ENCODE results near the gene FOXN1.
A peak's percentile ranks its signal among the peaks of the same experiment; 100 is the strongest.
"Not testable (repeated sequence)": the region's sequence is repeated elsewhere in the genome, so short reads cannot be mapped to it uniquely, and the experiment has no call there.

Gene FOXN1

GRCh38 chr17:28573040-28573380 lies 66.9 kb downstream of the FOXN1 start:
- no peak for FAIRE-seq

GRCh38 chr17:28573521-28573920 lies 67.4 kb downstream of the FOXN1 start:
- DNase-seq (ENCODE audit: low spot score) (no peak), FAIRE-seq (no peak)

More at GRCh38 chr17:28573040-28573380, 66.9 kb downstream of the FOXN1 start:
- no peak for DNase-seq (ENCODE audit: low spot score)

GRCh38 chr17:28573966-28574480 lies 67.9 kb downstream of the FOXN1 start:
- DNase-seq (ENCODE audit: low spot score) (no peak), FAIRE-seq (no peak)

GRCh38 chr17:28574526-28574925 lies 68.4 kb downstream of the FOXN1 start:
- FAIRE-seq (no peak), DNase-seq (ENCODE audit: low spot score) (no peak)

- DNase-seq (ENCODE audit: low spot score) (no peak), FAIRE-seq (no peak)
Measured at GRCh38 chr17:28575126-28575795, 69.1 kb downstream of the FOXN1 start.

- FAIRE-seq, result peak; percentile 17
- not testable (repeated sequence) for DNase-seq (ENCODE audit: low spot score)
Measured at GRCh38 chr17:28576016-28576415, 69.9 kb downstream of the FOXN1 start.

- FAIRE-seq (peak; percentile 94), DNase-seq (ENCODE audit: low spot score) (peak; percentile 96)
Measured at GRCh38 chr17:28576758-28577465, 70.8 kb downstream of the FOXN1 start, which contains the start of gene ALDOC. TSS of gene ALDOC (minus strand) at chr17:28576895. CDS start at chr17:28575532, 1,363 bp downstream.

- FAIRE-seq (no peak), DNase-seq (ENCODE audit: low spot score) (no peak)
Measured at GRCh38 chr17:28577466-28577824, 71.3 kb downstream of the FOXN1 start.

GRCh38 chr17:28578246-28579195 lies 72.4 kb downstream of the FOXN1 start:
- DNase-seq (ENCODE audit: low spot score) (no peak), FAIRE-seq (no peak)

GRCh38 chr17:28579526-28579925 lies 73.4 kb downstream of the FOXN1 start:
- FAIRE-seq, result no peak
- no peak for DNase-seq (ENCODE audit: low spot score)

- FAIRE-seq, result peak; percentile 74
Measured at GRCh38 chr17:28580959-28581358, 74.8 kb downstream of the FOXN1 start.

GRCh38 chr17:28582513-28582912 lies 76.4 kb downstream of the FOXN1 start:
- DNase-seq (ENCODE audit: low spot score), result no peak
- no peak for FAIRE-seq

More at GRCh38 chr17:28580959-28581358, 74.8 kb downstream of the FOXN1 start:
- DNase-seq (ENCODE audit: low spot score), result no peak

- no peak for DNase-seq (ENCODE audit: low spot score)
- no peak for FAIRE-seq
Measured at GRCh38 chr17:28584434-28584833, 78.3 kb downstream of the FOXN1 start.

- DNase-seq (ENCODE audit: low spot score) (no peak), FAIRE-seq (no peak)
Measured at GRCh38 chr17:28585851-28586250, 79.7 kb downstream of the FOXN1 start.
